Activated CD8-positive, alpha-beta memory T cell treated with anti-CD3 and anti-CD28 coated beads, Interleukin-2, amount 50 U/mL, for 24 hours (primary cell): ENCODE results near the gene APBA2.

Source experiments
- DNase-seq: peaks from one replicate; pipeline ENCODE4 v3.0.0-alpha.2; 2020; ENCODE audit errors: extremely low read depth

APBA2 gene

GRCh38 chr15:28957606-28958498 is 72.1 kb downstream of the APBA2 start:
- no peak for DNase-seq

DNA sequence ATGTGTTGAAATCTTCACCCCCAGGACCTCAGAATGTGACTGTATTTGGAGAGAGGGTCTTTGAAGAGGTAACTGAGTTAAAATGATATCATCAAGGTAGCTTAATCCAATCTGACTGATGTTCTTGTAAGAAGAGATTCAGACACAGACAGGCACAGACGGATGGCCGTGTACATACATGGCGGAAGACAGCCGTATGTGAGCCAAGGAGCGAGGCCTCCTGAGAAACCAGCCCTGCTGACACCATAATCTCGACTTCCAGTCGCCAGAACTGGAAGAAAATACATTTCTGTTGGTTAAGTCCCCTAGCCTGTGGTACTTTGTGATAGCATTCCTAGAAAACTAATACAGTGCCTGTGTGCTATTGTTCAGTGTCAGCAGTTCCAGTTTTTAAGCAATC is 73.6 kb downstream of the APBA2 start:
- DNase-seq: no peak

DNA sequence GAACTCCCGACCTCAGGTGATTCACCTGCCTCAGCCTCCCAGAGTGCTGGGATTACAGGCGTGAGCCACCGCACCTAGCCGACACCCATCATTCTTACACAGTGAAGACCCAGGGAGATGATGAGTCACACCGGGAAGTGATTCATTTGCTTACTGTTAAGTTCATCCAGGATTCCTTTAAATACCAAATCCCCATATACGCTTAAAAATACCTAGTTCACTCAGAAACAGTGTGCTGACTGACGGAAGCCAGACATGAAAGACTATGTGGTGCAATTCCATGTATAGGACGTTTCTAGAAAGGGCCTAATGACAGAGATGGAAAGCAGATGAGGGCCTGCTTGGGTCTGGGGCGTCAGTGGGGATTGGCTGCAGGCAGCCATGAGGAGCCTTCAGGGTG is 75.2 kb downstream of the APBA2 start:
- DNase-seq: no peak

- DNase-seq: no peak
These were observed 75.6 kb downstream of the APBA2 start for GRCh38 chr15:28961391-28961790.

DNA sequence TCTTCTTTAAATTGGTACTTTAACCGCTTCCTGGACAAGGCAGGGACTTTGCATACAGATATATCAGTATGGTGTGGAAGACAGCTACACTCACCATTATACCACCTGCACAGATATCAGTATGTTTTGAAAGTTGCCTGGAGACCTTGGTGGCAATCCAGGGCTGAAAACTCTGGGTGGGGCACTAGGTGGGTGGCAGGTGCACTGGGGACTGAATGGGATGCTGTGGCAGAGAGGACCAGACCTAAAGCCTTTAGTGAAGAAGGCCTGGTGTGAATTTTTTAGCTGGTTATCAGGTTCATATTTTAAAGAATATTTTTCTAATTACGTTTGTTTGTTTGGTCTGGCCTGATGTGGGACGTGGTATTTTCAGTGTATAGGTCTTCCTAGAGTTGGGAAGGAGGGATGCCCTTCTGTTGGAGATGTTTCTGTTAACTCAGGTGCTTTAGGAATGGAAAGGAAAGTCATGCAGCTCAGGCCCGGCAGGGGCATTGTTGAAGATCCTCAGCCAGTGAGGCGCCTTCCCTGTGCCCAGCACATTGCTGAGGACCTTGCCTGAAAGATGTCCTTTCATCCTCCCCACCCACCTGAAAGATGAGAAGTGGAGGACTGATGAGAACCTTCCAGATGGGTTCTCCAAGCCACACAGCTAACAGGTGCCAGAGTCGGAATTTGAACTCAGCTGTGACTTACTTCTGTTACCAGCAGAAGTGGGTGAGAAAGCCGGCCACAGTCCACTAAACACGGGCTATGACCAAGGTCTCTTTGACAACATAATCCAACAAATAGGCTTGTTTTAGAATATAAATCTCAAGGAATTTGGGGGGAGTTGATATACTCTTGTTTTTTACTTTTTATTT is 77.3 kb downstream of the APBA2 start:
- DNase-seq: no peak

DNA sequence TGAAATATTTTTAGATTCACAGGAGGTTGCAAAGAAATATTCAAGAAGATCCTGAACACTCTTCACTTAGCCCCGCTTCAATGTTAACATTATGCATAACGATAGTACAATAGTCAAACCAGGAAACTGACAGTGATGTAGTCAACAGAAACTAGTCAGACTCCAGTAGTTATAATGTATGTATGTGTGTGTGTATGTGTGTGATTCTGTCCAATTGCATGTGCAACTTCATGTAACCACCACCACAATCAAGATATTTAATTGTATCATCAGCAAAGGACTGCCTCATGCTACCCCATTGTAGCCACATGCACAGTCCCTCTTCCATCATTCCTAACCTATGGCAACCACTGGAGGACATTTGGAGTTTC is 77.9 kb downstream of the APBA2 start:
- no peak for DNase-seq

DNA sequence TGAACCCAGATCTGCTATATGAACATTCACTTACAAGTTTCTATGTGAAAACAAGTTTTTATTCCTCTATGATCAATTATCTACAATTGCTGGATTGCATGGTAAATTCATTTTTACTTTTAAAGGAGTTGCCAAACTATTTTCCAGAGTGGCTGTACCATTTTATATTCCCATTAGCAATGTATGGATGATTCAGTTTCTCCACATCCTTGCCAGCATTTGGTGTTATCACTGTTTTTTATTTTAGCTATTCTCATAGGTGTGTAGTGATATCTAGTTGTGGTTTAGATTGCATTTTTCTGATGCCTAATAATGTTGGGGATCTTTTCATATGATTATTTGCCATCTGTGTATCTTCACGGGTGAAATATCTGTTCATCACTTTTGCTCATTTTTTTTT is 78.3 kb downstream of the APBA2 start:
- no peak for DNase-seq

DNA sequence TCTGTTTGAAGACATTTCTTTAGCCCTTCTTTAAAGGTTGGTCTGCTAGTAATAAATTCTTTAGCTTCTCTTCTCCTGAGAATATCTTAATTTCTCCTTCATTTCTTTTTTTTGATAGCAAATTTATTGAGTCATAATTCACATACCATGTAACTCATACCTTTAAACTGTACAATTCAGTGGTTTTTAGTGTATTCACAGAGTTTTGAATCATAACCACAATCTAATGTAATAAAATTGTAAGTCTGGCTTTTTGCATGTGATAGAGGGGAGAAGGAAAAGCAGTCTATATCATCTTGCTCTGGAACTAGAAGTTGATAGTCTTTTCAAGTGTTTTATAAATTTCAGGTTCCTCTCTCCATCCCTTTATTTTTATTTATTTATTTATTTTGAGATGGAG is 81.3 kb downstream of the APBA2 start:
- DNase-seq: no peak

DNA sequence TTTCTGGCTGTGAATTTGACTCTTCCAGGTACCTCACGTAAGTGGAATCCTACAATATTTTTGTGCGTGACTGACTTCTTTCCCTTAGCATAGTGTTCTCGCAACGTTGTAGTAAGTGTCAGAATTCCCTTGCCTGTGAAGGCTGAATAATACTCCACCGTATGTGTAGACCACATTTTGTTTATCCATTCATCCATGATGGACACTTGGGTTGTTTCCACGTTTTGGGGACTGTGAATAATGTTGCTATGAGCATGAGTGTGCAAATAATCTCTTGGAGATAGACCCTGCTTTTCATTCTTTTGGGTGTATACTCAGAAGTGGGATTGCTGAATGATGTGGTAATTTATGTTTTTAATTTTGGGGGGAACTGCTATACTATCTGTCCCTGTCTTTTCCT is 82.2 kb downstream of the APBA2 start:
- DNase-seq: no peak

- no peak for DNase-seq
These were observed 83.8 kb downstream of the APBA2 start for GRCh38 chr15:28969511-28970085.

- no peak for DNase-seq
These were observed 88.4 kb downstream of the APBA2 start for GRCh38 chr15:28974142-28974541.

- peak; percentile 36 for DNase-seq
These were observed 90.0 kb downstream of the APBA2 start for GRCh38 chr15:28975766-28976179.

- DNase-seq: no peak
These were observed 91.7 kb downstream of the APBA2 start for GRCh38 chr15:28977377-28978010.

- no peak for DNase-seq
These were observed 92.2 kb downstream of the APBA2 start for GRCh38 chr15:28978011-28978378.

DNA sequence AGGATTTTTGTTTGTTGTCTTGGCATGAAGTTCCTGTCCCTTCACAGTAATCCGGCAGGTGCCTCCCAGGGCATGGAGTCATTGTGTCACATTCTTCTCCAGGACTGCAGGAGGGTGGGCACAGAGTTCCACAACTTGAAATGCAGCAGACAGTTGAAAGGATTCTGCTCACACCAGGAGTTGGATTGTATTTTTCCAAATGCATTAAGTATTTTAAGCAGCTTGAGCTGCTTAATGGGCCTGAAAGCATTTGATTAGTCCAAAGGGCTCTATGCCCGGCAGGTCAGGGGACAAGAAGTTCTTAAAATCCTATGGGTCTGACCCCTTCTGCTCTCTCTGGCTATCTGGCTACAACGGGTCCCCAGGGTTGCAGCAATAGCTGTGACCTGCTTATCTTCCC is 92.9 kb downstream of the APBA2 start:
- no peak for DNase-seq

- no peak for DNase-seq
These were observed 93.6 kb downstream of the APBA2 start for GRCh38 chr15:28979208-28979841.

- no peak for DNase-seq
These were observed 95.1 kb downstream of the APBA2 start for GRCh38 chr15:28980709-28981350.

DNA sequence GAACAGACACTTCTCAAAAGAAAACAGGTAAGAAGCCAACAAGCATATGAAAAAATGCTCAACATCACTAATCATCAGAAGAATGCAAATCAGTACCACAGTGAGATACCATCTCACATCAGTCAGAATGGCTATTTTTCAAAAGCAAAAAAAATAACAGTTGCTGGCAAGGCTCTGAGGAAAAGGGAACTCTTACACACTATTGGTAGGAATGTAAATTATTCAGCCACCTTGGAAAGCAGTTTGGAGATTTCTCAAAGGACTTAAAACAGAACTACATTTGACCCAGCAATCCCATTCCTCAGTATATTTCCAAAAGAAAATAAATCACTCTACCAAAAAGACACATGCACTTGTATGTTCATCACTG is 95.6 kb downstream of the APBA2 start:
- no peak for DNase-seq

DNA sequence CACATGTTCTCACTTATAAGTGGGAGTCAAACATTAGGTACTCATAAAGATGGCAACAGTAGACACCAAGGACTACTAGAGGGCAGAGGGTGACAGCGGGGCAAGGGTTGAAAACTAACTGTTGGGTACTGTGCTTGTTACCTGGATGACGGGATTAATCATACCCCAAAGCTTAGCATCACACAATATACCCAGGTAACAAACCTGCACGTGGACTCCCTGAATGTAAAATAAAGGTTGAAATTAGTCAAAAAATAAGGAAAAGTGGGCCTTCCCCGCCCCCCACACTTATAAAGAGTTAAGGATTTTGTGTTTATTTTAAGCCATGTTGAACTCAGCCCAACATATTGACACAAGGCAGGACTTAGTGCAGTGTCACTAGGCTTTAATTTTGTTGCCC is 96.1 kb downstream of the APBA2 start:
- DNase-seq: no peak

- DNase-seq: no peak
These were observed 97.1 kb downstream of the APBA2 start for GRCh38 chr15:28982886-28983285.
